Suprapubic skin (tissue), 3 donors: Measurements from ENCODE around the gene EEFSEC.

Source experiments
- CTCF ChIP-seq, 2 donors: fragments of 200-600 bp in 1 of 2; fragments of 450-650 bp in 1 of 2; sonication (generic) in 1 of 2; IDR thresholded peaks; one replicate each; pipeline ENCODE4 v1.5.1; 2016 to 2019; ENCODE audit warnings: antibody characterized with exemption in 2 of 2, mild to moderate bottlenecking in 1 of 2, moderate library complexity in 1 of 2
- EP300 ChIP-seq: sonication (generic); formaldehyde crosslinking; IDR thresholded peaks from one replicate; pipeline ENCODE4 v1.6.1; 2017; ENCODE audit warnings: antibody characterized with exemption
- POLR2A ChIP-seq, 2 donors: fragments of 450-650 bp; IDR thresholded peaks; one replicate each; pipeline ENCODE4 v1.6.1; 2017; ENCODE audit warnings: antibody characterized with exemption in 2 of 2, mild to moderate bottlenecking in 2 of 2, moderate library complexity in 2 of 2

DNA sequence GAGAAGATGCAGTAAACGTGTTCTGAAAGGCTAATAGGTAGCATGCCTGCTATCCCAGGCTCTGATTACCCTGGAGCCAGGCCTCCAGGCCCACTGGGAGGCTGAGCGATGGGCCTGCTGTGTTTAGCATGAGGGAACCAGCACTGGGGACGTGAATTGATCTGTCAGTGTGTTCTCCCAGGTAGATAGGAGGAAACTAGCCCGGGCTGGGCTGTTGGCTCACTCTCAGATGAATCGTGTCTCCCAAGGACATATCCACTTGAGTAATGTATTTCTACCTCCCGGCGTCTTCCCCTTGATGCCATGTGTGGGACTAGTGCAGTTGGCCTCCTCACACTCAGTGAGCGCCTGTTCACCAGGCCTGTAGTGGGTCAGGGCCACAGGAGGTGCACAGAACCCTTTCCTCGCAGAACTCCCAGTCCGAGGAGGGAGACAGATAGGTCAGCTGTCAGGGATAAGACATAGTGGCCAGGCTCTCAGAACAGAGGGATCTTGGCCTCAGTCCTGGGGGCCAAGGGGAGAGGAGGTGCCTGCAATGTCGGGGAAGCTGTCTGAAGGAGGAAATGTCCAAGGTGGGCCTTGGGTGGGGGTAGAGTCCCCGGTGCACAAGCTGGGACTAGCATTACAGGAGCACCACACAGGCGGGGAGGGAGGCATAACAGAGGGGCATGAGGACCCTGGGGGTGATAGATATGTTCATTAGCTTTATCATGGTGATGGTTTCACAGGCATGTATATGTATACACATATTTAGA lies 201.7 kb downstream of the EEFSEC start:
- no peak for TF ChIP-seq EP300
- TF ChIP-seq CTCF (IDR thresholded peaks at IDR 0.05), result no peak
- no peak for TF ChIP-seq POLR2A (IDR thresholded peaks at IDR 0.05)
